OCI-LY1 (cell line): ENCODE measurements around the gene PFN3.

ENCODE experiments used
- EZH2 ChIP-seq: fragments of 200-600 bp; sonication (generic), shearing (Covaris generic); IDR thresholded peaks from 2 replicates; pipeline ENCODE4 v1.8.0; 2017; ENCODE audit warnings: borderline replicate concordance, mixed run types, mild to moderate bottlenecking, antibody characterized with exemption, low read length, moderate library complexity, mixed read lengths
- TF ChIP-seq, protein P1 (sequence below): fragments of 200-600 bp; sonication (generic), shearing (Covaris generic); IDR thresholded peaks from 2 replicates; pipeline ENCODE4 v1.5.1; 2017; ENCODE audit warnings: mild to moderate bottlenecking, antibody characterized with exemption, low read length, moderate library complexity, mixed read lengths

DNA sequence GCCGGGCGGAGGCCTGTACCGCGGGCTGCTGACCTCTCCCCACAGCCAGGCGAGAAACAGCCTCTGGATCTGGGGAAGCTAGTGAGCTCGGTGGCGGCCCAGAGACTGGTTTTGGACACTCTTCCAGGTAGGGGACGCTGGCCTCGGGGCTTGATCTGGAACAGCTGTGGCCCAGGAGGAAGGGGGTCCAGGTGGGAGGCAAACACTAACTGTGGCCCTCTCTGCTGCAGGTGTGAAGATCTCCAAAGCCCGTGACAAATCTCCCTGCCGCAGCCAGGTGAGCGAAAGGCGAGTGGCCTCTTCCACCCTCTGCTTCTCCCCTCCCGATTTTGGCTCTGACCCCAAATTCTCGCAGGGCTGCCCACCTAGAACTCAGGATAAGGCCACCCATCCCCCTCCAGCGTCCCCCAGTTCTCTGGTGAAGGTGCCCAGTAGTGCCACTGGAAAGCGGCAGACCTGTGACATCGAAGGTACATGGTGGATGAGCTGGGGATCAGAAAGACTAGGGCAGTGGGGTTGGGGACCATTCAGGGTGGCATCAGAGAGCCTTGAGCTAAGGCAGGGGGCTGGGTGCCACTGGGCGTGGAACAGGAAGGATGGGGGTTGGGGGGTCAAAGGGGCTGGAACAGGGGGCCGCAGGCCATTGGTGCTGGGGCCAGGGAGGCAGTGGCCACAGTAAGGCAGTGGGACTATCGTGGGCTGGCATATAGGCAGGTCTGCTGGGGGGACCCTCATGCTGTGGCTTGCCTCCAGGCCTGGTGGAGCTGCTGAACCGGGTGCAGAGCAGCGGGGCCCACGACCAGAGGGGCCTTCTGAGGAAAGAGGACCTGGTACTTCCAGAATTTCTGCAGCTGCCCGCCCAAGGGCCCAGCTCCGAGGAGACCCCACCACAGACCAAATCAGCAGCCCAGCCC is 29.1 kb downstream of the PFN3 start:
- TF ChIP-seq EZH2 = no peak
- TF ChIP-seq, protein P1, sequence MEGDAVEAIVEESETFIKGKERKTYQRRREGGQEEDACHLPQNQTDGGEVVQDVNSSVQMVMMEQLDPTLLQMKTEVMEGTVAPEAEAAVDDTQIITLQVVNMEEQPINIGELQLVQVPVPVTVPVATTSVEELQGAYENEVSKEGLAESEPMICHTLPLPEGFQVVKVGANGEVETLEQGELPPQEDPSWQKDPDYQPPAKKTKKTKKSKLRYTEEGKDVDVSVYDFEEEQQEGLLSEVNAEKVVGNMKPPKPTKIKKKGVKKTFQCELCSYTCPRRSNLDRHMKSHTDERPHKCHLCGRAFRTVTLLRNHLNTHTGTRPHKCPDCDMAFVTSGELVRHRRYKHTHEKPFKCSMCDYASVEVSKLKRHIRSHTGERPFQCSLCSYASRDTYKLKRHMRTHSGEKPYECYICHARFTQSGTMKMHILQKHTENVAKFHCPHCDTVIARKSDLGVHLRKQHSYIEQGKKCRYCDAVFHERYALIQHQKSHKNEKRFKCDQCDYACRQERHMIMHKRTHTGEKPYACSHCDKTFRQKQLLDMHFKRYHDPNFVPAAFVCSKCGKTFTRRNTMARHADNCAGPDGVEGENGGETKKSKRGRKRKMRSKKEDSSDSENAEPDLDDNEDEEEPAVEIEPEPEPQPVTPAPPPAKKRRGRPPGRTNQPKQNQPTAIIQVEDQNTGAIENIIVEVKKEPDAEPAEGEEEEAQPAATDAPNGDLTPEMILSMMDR = no peak
